Measurements from ENCODE around the gene ATP6V0A1. TPM values are rescaled to one million over a fixed set of nuclear protein-coding genes. Genes with fewer than 3 reads are reported as not detected.

Gene ATP6V0A1
- total and polyA plus RNA-seq, 2 of the 4 experiments (the other 2 are of a cell fraction) = 18.8 to 34.0 TPM

DNA sequence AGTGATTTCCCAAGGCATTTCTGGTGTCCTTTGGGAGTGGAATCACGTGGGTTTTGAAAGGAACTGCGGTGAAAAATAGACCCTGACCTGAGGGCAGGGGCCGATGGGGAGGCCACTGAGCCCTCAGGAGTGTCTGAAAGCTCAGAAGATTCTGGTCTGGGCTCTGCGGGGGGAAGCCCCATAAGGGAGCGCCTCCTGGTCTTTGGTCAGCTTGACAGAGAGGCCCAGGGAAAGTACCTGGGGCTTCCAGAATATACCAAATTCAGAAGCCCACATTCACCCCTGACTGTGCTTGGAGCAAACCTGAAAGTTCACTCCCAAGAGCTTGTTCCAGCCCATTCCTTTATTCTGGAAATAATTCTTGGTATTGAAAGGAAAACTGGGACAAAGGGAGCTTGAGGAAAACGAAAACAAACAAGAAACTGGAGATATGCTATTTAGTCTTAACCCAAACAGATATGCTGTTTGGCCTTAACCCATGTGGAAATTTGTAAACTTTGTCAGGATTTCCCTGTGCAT, 54.1 kb downstream of the ATP6V0A1 start:
- POLR2A ChIA-PET (ENCODE audit: unreplicated experiment) = no interaction called here
- Histone ChIP-seq H2AFZ (replicated peaks; ENCODE audit: low read length, poor library complexity) (no peak overlapping the region), H3K36me3 (ENCODE audit: control insufficient read depth, insufficient read depth, low read length) (peaks cover 18% of the 10 kb centered on the region), H3K56ac (ENCODE audit: extremely low read depth, insufficient read depth, low read length) (no peak overlapping the region), H3K23ac (ENCODE audit: low read depth, low read length) (no peak overlapping the region), H4K91ac (ENCODE audit: insufficient read depth, low read depth, low read length) (peak overlapping the region; percentile 55), H3K27me3 (ENCODE audit: control insufficient read depth, insufficient read depth, low read length) (no peaks in the 10 kb centered on the region), H3K4me3 (ENCODE audit: insufficient read depth, low read depth, low read length) (no peak overlapping the region), H2BK20ac (ENCODE audit: low read depth, low read length) (peak overlapping the region; percentile 5; the same call in 1 of the 2 replicates), H3K9ac (ENCODE audit: low read depth, low read length) (peak overlapping the region; percentile 12; the same call in 1 of the 2 replicates), H3K9me1 (ENCODE audit: insufficient read depth, low read length) (peaks cover 20% of the 10 kb centered on the region), H2BK120ac (ENCODE audit: low read depth, low read length) (peak overlapping the region; percentile 67; the same call in 1 of the 2 replicates), H2AK5ac (ENCODE audit: low read depth, low read length) (peak overlapping the region; percentile 45; the same call in 1 of the 2 replicates), H4K5ac (ENCODE audit: low read depth, low read length) (peak overlapping the region; percentile 76), H3K79me1 (ENCODE audit: low read depth in 1 of 2, low read length in 2 of 2) (peaks cover 0 to 29% of the 10 kb centered on the region in 2 experiments; a peak in 2 of 4 replicates), H4K8ac (ENCODE audit: low read depth in 2 of 2, low read length in 2 of 2) (0 out of 4 replicates have a peak overlapping the region, but pooled peaks of 1 of the 2 experiments have one; percentile 32), H3K18ac (ENCODE audit: low read depth, low read length) (peak overlapping the region; percentile 33; the same call in 1 of the 2 replicates), H2AK9ac (replicated peaks; ENCODE audit: low read depth, low read length, poor library complexity) (peak overlapping the region; percentile 25), H3K4ac (ENCODE audit: low read depth, low read length) (peak overlapping the region; percentile 71), H3K9me3 (ENCODE audit: control insufficient read depth, insufficient read depth, low read length) (no peaks in the 10 kb centered on the region), H4K20me1 (ENCODE audit: insufficient read depth, low read length) (no peaks in the 10 kb centered on the region), H2BK5ac (ENCODE audit: low read depth, low read length, poor library complexity, severe bottlenecking) (peak overlapping the region; percentile 12), H3K27ac (ENCODE audit: insufficient read depth, low read length) (peak overlapping the region; percentile 77; the same call in 1 of the 2 replicates), H3K14ac (replicated peaks; ENCODE audit: low read depth, low read length) (peak overlapping the region; percentile 17), H3K4me1 (ENCODE audit: control insufficient read depth, insufficient read depth, low read length) (peaks cover 38% of the 10 kb centered on the region), H3K4me2 (ENCODE audit: low read depth, low read length) (peak overlapping the region; percentile 40; the same call in 1 of the 2 replicates), H2BK15ac (ENCODE audit: low read depth, low read length) (no peak overlapping the region)
- 81% methylated on average over 2 of the region's 6 CpGs; no CpG with 5 or more reads in 1 of the 2 experiments for WGBS, 2 experiments (ENCODE audit: extremely low coverage in 2 of 2, insufficient read length in 1 of 2)
- intact Hi-C loops (cut with micrococcal nuclease) = no loop called here
- peak; percentile 56 for DNase-seq
- in situ Hi-C loops (cut with MboI; ENCODE audit: low sequenced_read_pairs) = no loop called here
- no peak for TF ChIP-seq RCOR1 (IDR thresholded peaks at IDR 0.05; ENCODE audit: insufficient replicate concordance, low read length)
- TF ChIP-seq FOS (IDR thresholded peaks at IDR 0.05; ENCODE audit: low read depth, low read length) = no peak
- TF ChIP-seq, protein P1, sequence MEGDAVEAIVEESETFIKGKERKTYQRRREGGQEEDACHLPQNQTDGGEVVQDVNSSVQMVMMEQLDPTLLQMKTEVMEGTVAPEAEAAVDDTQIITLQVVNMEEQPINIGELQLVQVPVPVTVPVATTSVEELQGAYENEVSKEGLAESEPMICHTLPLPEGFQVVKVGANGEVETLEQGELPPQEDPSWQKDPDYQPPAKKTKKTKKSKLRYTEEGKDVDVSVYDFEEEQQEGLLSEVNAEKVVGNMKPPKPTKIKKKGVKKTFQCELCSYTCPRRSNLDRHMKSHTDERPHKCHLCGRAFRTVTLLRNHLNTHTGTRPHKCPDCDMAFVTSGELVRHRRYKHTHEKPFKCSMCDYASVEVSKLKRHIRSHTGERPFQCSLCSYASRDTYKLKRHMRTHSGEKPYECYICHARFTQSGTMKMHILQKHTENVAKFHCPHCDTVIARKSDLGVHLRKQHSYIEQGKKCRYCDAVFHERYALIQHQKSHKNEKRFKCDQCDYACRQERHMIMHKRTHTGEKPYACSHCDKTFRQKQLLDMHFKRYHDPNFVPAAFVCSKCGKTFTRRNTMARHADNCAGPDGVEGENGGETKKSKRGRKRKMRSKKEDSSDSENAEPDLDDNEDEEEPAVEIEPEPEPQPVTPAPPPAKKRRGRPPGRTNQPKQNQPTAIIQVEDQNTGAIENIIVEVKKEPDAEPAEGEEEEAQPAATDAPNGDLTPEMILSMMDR (conservative IDR thresholded peaks at IDR 0.05; ENCODE audit: low read depth, low read length) = no peak
- no peak for TF ChIP-seq BHLHE40 (IDR thresholded peaks at IDR 0.05; ENCODE audit: low read depth, low read length)
- TF ChIP-seq, protein P2, sequence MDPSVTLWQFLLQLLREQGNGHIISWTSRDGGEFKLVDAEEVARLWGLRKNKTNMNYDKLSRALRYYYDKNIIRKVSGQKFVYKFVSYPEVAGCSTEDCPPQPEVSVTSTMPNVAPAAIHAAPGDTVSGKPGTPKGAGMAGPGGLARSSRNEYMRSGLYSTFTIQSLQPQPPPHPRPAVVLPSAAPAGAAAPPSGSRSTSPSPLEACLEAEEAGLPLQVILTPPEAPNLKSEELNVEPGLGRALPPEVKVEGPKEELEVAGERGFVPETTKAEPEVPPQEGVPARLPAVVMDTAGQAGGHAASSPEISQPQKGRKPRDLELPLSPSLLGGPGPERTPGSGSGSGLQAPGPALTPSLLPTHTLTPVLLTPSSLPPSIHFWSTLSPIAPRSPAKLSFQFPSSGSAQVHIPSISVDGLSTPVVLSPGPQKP (IDR thresholded peaks at IDR 0.05; ENCODE audit: borderline replicate concordance, low read depth, low read length) = no peak
- no peak for TF ChIP-seq CHD1 (IDR thresholded peaks at IDR 0.05; ENCODE audit: low read depth, low read length)
- TF ChIP-seq RFX5 (IDR thresholded peaks at IDR 0.05; ENCODE audit: low read depth, low read length) = no peak
- no peak for TF ChIP-seq NFE2L2 (IDR thresholded peaks at IDR 0.05; ENCODE audit: low read depth, low read length)
- no peak for TF ChIP-seq MAFK (IDR thresholded peaks at IDR 0.05; ENCODE audit: low read depth, low read length)
- TF ChIP-seq MXI1 (IDR thresholded peaks at IDR 0.05; ENCODE audit: borderline replicate concordance, low read depth, low read length) = no peak
- CTCF ChIA-PET = interaction anchor here (0.8 kb wide), 1 partner anchor 106 kb away, joined by 4 read pairs; no protein-coding TSS in a partner anchor
- dilution Hi-C loops (cut with HindIII; ENCODE audit: low sequenced_read_pairs, unreplicated experiment) = no loop called here
- ATAC-seq (ENCODE audit: low read depth) = peak; percentile 50
- no TSS peak for BruUV-seq (replicated peaks)

Measured in IMR-90 (cell line).